HG02588 (cell line): ENCODE measurements around the gene MYO1D.

ENCODE experiments used
- ATAC-seq: cut with Tn5 transposase; IDR thresholded peaks from one replicate; pipeline ENCODE4 v1.9.1; 2021; ENCODE audit warnings: mild to moderate bottlenecking, moderate library complexity; ENCODE audit not compliant: unreplicated experiment

Gene MYO1D

GRCh38 chr17:32631341-32632096 is 245.4 kb downstream of the MYO1D start:
- ATAC-seq, result no peak

DNA sequence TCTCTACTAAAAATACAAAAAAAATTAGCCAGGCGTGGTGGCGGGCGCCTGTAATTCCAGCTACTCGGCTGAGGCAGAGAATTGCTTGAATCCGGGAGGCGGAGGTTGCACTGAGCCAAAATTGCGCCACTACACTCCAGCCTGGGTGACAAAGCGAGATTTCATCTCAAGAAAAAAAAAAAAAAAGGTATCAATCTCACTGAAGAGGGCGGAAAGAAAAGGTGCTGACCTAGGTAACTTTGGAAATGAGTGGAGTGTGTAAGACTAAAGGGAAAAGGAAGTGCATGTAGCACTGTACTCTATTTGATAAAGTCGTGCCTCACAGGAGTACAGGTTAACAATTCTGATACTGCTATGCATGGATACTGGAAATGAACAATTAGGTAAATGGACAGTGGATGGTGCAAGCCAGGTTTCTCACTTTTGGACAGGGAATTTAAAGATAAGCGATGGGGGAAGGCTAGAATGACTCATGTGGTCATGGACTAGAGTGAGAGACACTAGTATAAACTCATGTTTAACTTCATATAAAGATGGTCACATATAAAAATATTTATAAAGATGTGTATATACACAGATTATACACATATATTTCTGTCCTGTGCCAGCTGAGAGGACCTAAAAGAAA is 247.2 kb downstream of the MYO1D start:
- ATAC-seq, result no peak

GRCh38 chr17:32628271-32629044 is 248.5 kb downstream of the MYO1D start:
- ATAC-seq, result no peak

DNA sequence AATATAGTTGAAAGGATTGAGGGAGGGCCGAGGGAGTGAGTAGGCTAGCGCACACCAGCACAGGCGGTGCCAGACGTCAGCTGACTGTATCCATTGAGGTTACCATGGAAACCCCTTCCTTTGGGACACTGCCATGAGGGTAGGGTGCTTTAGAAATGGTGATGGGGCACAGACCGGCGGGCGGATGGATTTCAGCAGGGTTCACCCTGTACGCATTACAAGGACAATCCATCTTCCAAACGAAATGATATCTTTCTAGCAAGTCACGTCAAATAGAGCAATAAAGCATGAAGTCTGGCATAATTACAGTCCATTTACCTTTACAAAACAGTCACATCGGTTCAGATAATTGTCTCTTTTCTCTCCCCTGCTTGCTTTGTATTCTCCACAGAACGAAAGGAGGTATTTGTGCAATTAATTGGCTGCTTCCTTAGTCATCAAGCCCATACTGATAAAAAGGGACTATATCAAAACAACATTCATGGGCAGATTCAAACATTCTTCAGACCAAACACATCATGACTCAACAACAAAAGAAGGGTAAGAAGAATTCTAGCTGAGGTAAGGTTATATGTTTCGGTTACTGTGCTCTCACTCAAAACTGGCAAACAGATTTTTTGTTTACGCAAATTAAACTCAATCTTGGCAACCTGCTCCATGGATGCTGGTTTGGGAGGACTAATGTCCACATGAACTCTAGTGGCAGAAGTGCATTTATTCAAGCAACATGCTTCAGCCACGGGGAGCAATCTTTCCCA is 249.5 kb downstream of the MYO1D start:
- ATAC-seq, result no peak

- ATAC-seq, result no peak
These were observed 250.5 kb downstream of the MYO1D start for GRCh38 chr17:32626379-32626791.

DNA sequence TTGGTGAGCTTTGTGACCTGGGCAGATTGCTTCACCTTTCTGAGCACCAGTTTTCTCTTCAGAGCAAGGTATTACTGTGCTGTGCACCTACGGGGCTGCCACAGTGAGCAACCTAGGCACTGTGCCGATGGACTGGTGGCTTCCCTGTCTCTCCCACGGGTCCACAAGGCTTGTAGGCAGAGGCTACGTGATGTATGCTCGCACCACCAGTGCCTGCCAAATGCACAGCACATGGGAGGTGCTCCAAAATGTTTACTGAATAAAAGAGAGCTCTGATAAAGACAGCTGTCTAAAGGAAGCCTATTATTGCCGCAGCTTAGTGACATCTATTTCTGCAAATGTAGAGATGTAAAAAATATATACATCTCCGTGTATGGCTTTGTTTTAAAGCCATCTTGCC is 251.0 kb downstream of the MYO1D start:
- no peak for ATAC-seq

DNA sequence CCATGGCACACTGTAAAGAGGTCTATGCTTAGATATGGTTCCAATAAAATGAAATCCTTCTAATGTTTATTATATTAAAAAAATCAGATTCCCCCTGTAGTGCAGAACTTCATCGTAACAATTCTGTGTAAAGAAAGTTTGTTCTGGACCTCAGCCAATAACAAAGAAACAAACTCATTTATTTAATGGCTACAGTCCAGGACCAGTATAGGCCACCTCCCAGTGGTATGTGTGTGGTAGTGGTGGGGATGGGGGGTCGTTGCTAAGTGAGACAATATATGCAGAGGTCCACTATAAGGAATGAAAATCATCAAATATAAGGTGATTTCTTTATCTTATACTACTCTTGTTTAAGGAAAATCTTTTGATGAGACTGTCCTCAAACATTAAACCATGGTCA is 253.7 kb downstream of the MYO1D start:
- ATAC-seq, result no peak

DNA sequence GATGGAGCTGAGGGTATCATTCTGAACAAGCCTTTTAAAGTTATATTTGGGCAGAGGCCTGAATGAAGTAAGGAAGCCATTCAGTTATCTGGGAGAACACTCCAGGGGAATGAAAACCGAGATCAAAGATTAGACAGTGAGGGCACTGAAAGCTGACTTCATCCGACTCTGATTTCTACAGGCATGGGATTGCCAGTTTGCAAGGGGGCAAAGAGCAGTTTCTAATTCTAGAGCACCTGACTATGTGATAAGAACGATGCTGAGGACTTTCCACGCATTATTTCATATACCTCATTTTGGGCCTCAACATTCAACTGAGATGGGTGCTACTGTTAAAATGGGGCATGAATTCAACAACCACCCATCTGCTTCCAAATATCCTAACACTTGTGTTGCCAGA is 254.4 kb downstream of the MYO1D start:
- no peak for ATAC-seq

GRCh38 chr17:32621612-32622312 is 255.2 kb downstream of the MYO1D start:
- no peak for ATAC-seq

DNA sequence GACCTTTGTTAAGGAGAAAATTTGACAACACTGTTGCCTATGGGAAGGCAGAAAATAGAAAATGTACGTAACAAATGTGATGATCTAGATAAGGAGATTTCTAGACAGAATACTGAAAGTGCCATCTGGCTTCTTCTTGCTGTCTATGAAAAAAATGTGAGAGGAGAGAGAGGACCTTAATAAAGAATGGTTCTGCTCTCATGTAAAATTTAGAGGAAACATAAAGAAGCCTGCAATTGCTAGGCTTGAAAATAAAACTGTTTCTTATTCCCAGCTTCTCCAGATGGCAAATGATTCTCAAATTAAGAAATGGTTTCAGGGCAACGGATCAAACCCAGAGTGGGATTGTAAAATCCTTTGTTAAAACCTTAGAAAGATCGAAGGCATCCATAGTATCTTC is 261.6 kb downstream of the MYO1D start:
- no peak for ATAC-seq

DNA sequence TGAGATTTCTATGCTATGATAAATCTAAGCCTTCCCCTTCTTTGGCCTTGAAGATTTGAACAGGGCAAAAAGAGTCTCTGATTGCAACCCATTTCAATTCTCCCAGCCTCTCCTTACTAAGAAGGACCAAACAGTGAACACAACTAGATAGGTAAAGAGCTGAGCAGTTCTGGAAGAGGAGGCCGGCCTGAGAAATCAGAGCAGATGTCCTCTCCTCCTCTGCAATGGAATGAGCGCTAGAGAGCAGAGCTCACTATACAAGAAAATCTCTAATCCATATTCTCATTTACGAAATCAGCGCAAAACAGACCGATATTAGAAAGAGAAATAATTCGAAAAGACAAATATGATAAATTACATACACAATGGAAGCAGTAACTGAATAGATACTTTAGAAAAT is 266.0 kb downstream of the MYO1D start:
- no peak for ATAC-seq

DNA sequence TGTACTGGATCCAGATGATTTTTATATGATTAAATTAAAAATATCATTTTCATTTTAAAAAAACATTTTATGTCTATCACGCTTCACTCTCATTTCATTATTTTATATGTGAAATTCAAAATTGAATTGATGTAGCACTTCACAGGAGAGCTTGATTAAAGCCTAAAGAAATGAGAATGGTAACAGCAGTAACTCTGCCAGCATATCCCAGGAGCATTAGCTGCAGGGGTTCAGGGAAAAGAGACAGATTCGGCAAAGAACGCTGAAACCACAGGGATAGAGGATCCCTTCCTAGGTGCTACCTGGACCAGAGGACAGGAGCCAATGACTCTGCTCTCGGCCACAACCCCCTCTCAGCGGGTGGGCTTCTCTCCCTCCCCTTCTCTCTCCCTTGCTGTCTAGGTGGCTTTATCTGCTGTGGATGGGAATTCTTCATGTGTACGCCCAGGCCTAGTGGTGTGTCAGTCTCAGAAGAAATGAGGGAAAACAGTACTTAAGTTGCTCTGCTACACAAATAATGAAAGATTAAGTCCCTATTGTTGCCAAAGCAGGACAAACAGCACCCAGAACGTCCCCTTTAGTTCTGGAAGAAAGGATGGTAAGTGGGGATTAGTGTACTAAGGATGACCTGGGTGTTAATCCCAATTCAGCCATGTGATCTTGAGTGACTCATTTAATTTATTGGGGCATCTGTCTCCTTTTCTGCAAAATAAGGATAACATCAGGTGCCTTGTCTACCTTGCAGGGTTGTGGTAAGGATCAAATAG is 266.9 kb downstream of the MYO1D start:
- ATAC-seq, result no peak

- no peak for ATAC-seq
These were observed 267.8 kb downstream of the MYO1D start for GRCh38 chr17:32609085-32609484.

DNA sequence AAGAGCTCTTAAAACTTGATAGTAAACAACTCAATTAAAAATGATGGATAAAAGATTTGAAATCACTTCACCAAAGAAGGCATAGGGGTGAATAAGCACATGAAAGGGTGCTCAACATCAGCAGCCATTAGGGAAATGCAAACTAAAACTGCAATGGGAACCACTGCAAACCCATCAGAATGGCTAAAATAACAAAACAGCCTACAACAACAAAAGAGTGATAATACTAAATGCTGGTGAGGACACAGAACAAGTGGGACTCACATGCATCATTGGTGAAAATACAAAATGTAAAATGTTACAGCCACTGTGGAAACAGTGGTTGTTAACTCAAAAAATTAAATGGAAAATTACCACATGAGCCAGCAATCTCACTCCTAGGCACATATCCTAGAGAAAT is 268.7 kb downstream of the MYO1D start:
- ATAC-seq, result no peak

- no peak for ATAC-seq
These were observed 272.0 kb downstream of the MYO1D start for GRCh38 chr17:32604966-32605365.

DNA sequence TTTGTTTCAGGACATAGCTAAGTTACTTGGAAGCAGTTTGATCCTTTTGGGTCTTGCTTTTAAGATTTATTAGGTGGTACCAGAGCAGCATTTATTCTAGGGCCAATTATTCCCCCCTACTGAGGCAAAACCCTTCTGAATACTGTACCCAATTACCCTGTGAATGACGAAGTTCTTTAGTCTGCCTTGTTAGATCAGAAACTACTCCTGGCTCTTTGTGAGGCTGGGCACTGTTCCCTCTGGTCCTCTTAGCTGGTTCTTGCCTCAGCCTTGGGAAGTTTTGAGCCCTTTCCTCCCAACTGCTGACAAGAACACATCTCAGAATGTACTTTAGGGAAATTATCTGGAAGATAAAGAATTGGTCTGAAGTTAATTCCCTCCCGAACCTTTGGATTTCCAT is 274.5 kb downstream of the MYO1D start:
- ATAC-seq, result no peak

DNA sequence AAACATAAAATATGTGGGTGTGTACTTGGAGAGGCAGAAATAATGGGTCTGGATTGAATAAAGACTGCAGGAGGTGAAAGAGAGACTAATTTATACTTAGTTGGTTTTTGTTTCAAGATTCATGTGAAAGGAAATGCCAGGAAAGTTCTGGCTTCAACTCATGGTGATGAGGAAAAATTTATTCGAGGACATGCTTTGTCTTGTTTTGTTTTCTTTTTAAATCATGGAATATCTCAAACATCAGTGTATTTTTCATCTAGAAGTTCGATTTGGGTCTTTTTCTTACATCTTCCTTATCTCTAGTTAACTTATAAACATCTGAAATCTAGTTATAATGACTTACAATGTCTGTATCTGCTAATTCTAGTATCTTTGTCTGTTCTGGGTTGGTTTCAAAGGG is 275.1 kb downstream of the MYO1D start:
- no peak for ATAC-seq

DNA sequence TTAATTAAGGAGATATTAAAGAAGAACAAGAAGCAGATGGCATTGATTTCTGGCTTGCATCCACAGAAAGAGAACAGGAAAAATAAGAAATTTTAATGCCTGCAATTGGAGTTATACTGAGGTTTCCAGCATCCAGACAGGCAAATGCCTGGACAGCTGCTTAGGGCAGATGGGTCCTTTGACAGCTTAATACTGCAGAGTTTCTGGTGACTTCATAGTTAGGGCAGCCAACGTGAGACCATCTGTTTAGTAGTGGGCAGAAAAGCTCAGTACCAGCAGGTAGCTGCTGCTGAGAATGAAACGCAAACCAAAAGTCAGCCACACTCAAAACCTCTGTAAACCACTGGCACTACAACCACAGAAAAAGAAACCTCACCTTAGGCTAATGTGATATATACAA is 280.3 kb downstream of the MYO1D start:
- ATAC-seq, result no peak

DNA sequence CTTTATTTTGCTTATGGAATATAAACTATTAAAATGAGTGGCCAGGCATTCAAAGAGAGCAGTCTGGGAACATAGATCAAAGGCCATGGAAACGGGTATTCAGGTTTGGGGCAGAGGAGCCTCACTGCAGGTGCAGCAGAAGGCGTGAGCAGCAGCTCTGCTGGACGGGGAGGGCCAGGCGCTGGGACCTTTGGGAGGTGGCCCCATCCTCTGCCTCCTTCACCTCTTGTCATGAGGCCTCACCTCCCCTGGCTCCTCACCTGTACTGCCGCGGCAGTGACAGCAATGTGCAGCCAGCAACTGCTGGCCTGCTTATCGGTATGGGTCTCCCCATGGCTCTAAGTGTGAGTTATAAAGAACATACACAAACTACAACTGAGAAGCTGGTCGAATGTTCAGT is 280.7 kb downstream of the MYO1D start:
- no peak for ATAC-seq

GRCh38 chr17:32593003-32593402 is 283.9 kb downstream of the MYO1D start:
- ATAC-seq, result no peak
